Omental fat pad (tissue), 4 donors: ENCODE results near the gene DPP6. TPM values are rescaled to one million over a fixed set of nuclear protein-coding genes. Genes with fewer than 3 reads are reported as not detected.

Experiments used
- ATAC-seq: fragments of 150-250 bp; one replicate; pipeline ENCODE4 v1.9.1; 2016; ENCODE audit warnings: mild to moderate bottlenecking, moderate library complexity; ENCODE audit not compliant: low FRiP score
- DNase-seq: peaks from one replicate; pipeline ENCODE4 v3.0.0-alpha.2; 2019; ENCODE audit warnings: low spot score
- CTCF ChIP-seq, 3 donors: fragments of 450-650 bp; IDR thresholded peaks; one replicate each; pipeline ENCODE4 v1.5.1; 2016 to 2017; ENCODE audit warnings: antibody characterized with exemption in 3 of 3, mild to moderate bottlenecking in 3 of 3, moderate library complexity in 2 of 3
- total RNA-seq, 4 donors: library from RNA; depleted of rRNA; stranded (reverse); fragments of >200 nt; gene quantifications; one replicate each; pipeline ENCODE4 v1.1.0, GENCODE V29; 2016

The DPP6 gene
- total RNA-seq, 4 donors from 2014 or later: 0.13 to 1.8 (median 1.3) TPM

DNA sequence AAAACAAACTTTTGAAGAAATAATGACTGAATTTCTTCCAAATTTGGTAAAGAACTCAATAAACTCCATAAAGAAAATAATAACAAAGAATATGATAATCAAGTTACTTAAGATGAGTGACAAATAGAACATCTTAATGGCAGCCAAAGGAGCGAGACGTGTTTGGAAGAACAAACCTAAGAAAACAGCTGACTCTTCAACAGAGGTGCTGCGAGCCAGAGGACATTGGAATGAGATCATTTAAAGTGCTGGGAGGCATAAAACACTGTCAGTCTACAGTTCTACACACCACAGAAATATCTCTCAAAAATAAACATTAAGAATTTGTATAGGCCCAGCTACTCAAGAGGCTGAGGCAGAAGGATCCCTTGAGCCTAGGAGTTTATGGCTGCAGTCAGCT lies 507.3 kb downstream of the DPP6 start:
- DNase-seq (no peak), ATAC-seq (no peak)
- no peak for TF ChIP-seq CTCF (IDR thresholded peaks at IDR 0.05)

- DNase-seq (no peak), ATAC-seq (no peak)
- no peak for TF ChIP-seq CTCF (IDR thresholded peaks at IDR 0.05)
Measured at GRCh38 chr7:154564676-154565075, 512.5 kb downstream of the DPP6 start.

- DNase-seq: no peak
- TF ChIP-seq CTCF (IDR thresholded peaks at IDR 0.05): no peak
- no peak for ATAC-seq
Measured at GRCh38 chr7:154566877-154567276, 514.7 kb downstream of the DPP6 start.

DNA sequence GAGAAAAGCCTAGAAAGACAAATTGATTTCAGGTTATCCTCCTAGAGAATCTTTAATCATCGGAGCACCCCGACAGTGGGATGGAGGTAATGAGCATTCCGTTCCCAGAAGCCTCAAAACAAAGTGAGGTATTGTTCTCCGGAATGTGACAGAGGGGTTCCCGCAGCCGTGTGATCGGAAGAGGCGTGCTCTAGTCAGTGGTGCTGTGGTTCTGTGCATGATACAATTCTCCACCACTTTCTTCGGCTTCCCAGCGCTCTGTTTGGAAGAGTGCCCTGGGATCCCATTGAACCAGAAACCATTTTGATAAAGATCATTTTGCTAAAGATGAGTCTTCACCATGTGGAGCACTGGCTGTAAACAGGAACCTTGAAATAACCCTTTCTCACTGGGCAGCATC lies 516.1 kb downstream of the DPP6 start:
- DNase-seq: no peak
- no peak for TF ChIP-seq CTCF (IDR thresholded peaks at IDR 0.05)

GRCh38 chr7:154569916-154570315 lies 517.7 kb downstream of the DPP6 start:
- DNase-seq (no peak), ATAC-seq (no peak)
- TF ChIP-seq CTCF (IDR thresholded peaks at IDR 0.05): no peak

More for the DNA sequence above, 516.1 kb downstream of the DPP6 start:
- no peak for ATAC-seq

- DNase-seq (no peak), ATAC-seq (no peak)
- no peak for TF ChIP-seq CTCF (IDR thresholded peaks at IDR 0.05)
Measured at GRCh38 chr7:154571772-154572171, 519.6 kb downstream of the DPP6 start.

DNA sequence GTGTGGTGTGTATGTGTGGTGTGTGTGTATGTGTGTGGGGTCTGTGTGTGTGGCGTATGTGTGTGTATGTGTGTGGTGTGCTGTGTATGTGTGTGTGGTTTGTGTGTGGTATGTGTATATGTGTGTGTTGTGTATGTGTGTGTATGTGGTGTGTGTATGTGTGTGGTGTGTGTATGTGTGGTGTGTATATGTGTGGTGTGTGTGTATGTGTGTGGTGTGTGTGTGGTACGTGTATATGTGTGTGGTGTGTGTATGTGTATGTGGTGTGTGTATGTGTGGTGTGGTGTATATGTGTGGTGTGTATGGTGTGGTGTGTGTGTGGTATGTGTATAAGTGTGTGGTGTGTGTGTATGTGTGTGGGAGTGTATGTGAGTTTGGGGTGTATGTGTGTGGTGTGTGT lies 522.0 kb downstream of the DPP6 start:
- no peak for ATAC-seq
- DNase-seq: no peak
- no peak for TF ChIP-seq CTCF (IDR thresholded peaks at IDR 0.05)
